ENCODE data around the gene NSL1. TPM values are rescaled to one million over a fixed set of nuclear protein-coding genes. Genes with fewer than 3 reads are reported as not detected.
A peak's percentile ranks its signal among the peaks of the same experiment; 100 is the strongest.

NSL1 gene
- total RNA-seq, 1 experiment from 2014 or later = 45.6 TPM

GRCh38 chr1:212825798-212826452 is 34.3 kb upstream of the NSL1 start:
- no peak overlapping the region for H3K4me3 ChIP-seq (ENCODE audit: low read depth, low read length)
- no TSS peak for BruUV-seq (replicated peaks)

GRCh38 chr1:212824201-212824600 is 32.6 kb upstream of the NSL1 start:
- H3K27me3 ChIP-seq (replicated peaks; ENCODE audit: control insufficient read depth, insufficient read depth, low read length) = no peaks in the 10 kb centered on the region
- peaks cover 30% of the 10 kb centered on the region for H3K4me1 ChIP-seq
- no peaks in the 10 kb centered on the region for H3K36me3 ChIP-seq (ENCODE audit: control insufficient read depth, insufficient read depth, low read length)
- Mint-ChIP-seq H3K27ac (ENCODE audit: unreplicated experiment) (no peak overlapping the region), H3K9me3 (ENCODE audit: unreplicated experiment) (peaks cover 24% of the 10 kb centered on the region), H3K36me3 (ENCODE audit: insufficient read depth, unreplicated experiment) (peaks cover 12% of the 10 kb centered on the region), H3K27me3 (ENCODE audit: insufficient read depth, unreplicated experiment) (no peaks in the 10 kb centered on the region), H3K4me1 (ENCODE audit: low read depth, unreplicated experiment) (peaks cover 21% of the 10 kb centered on the region), H3K4me3 (ENCODE audit: unreplicated experiment) (no peak overlapping the region)
- peaks cover 26% of the 10 kb centered on the region for H3K9me3 ChIP-seq
- intact Hi-C loops (cut with micrococcal nuclease; ENCODE audit: unreplicated experiment) = no loop called here
- CTCF ChIA-PET = no interaction called here
- no peak overlapping the region for H3K4me3 ChIP-seq (ENCODE audit: low read depth, low read length)
- no TSS peak for BruUV-seq (replicated peaks)
- no peak for DNase-seq
- no peak for TF ChIP-seq CTCF (IDR thresholded peaks at IDR 0.05; ENCODE audit: insufficient read depth in 1 of 2, low read depth in 1 of 2, low read length in 1 of 2, severe bottlenecking in 1 of 2, unreplicated experiment in 1 of 2)
- POLR2A ChIA-PET = no interaction called here

More at GRCh38 chr1:212825798-212826452, 34.3 kb upstream of the NSL1 start:
- Histone ChIP-seq H3K9me3 (peaks cover 26% of the 10 kb centered on the region), H3K27me3 (replicated peaks; ENCODE audit: control insufficient read depth, insufficient read depth, low read length) (no peaks in the 10 kb centered on the region), H3K36me3 (ENCODE audit: control insufficient read depth, insufficient read depth, low read length) (no peaks in the 10 kb centered on the region), H3K4me1 (peaks cover 25% of the 10 kb centered on the region)
- Mint-ChIP-seq H3K36me3 (ENCODE audit: insufficient read depth, unreplicated experiment) (peaks cover 12% of the 10 kb centered on the region), H3K9me3 (ENCODE audit: unreplicated experiment) (peaks cover 24% of the 10 kb centered on the region), H3K27me3 (ENCODE audit: insufficient read depth, unreplicated experiment) (no peaks in the 10 kb centered on the region), H3K4me1 (ENCODE audit: low read depth, unreplicated experiment) (peaks cover 14% of the 10 kb centered on the region), H3K27ac (ENCODE audit: unreplicated experiment) (peak overlapping the region; percentile 29), H3K4me3 (ENCODE audit: unreplicated experiment) (no peak overlapping the region)
- TF ChIP-seq CTCF (IDR thresholded peaks at IDR 0.05; ENCODE audit: insufficient read depth in 1 of 2, low read depth in 1 of 2, low read length in 1 of 2, severe bottlenecking in 1 of 2, unreplicated experiment in 1 of 2) = no peak
- CTCF ChIA-PET = no interaction called here
- DNase-seq = no peak
- POLR2A ChIA-PET = no interaction called here
- intact Hi-C loops (cut with micrococcal nuclease; ENCODE audit: unreplicated experiment) = no loop called here

GRCh38 chr1:212822956-212823355 is 31.4 kb upstream of the NSL1 start:
- Mint-ChIP-seq H3K36me3 (ENCODE audit: insufficient read depth, unreplicated experiment) (peaks cover 12% of the 10 kb centered on the region), H3K4me1 (ENCODE audit: low read depth, unreplicated experiment) (peaks cover 20% of the 10 kb centered on the region), H3K4me3 (ENCODE audit: unreplicated experiment) (no peak overlapping the region), H3K9me3 (ENCODE audit: unreplicated experiment) (peaks cover 24% of the 10 kb centered on the region), H3K27me3 (ENCODE audit: insufficient read depth, unreplicated experiment) (no peaks in the 10 kb centered on the region), H3K27ac (ENCODE audit: unreplicated experiment) (no peak overlapping the region)
- BruUV-seq (replicated peaks) = no TSS peak
- Histone ChIP-seq H3K4me3 (ENCODE audit: low read depth, low read length) (no peak overlapping the region), H3K9me3 (peaks cover 26% of the 10 kb centered on the region), H3K4me1 (peaks cover 17% of the 10 kb centered on the region), H3K36me3 (ENCODE audit: control insufficient read depth, insufficient read depth, low read length) (no peaks in the 10 kb centered on the region), H3K27me3 (replicated peaks; ENCODE audit: control insufficient read depth, insufficient read depth, low read length) (no peaks in the 10 kb centered on the region)
- CTCF ChIA-PET = interaction anchor here (0.7 kb wide), 1 partner anchor 9 kb away, joined by 3 read pairs; no protein-coding TSS in a partner anchor
- no peak for TF ChIP-seq CTCF (IDR thresholded peaks at IDR 0.05; ENCODE audit: insufficient read depth in 1 of 2, low read depth in 1 of 2, low read length in 1 of 2, severe bottlenecking in 1 of 2, unreplicated experiment in 1 of 2)
- no peak for DNase-seq
- intact Hi-C loops (cut with micrococcal nuclease; ENCODE audit: unreplicated experiment) = no loop called here
- POLR2A ChIA-PET = no interaction called here
